CD14-positive monocyte (primary cell): ENCODE results near the gene PKD1L1. TPM values are rescaled to one million over a fixed set of nuclear protein-coding genes. Genes with fewer than 3 reads are reported as not detected.

Source experiments
- DNase-seq, 3 donors: peaks; one replicate each; pipeline ENCODE4 v3.0.0-alpha.2; 2011 to 2022
- H2AFZ ChIP-seq: 2 replicates; pipeline ENCODE4 v1.6.0; 2012; ENCODE audit warnings: mild to moderate bottlenecking, low read depth, low read length, inconsistent platforms; ENCODE audit not compliant: insufficient read depth, poor library complexity, severe bottlenecking
- H3K27ac ChIP-seq, 2 donors: 1 replicate in 1 of 2; 2 replicates in 1 of 2; pipeline ENCODE4 v1.5.1; 2012 to 2013; ENCODE audit warnings: low read length in 2 of 2, control low read depth in 1 of 2, inconsistent platforms in 1 of 2, low read depth in 1 of 2, mild to moderate bottlenecking in 1 of 2
- H3K27me3 ChIP-seq, 2 donors: one replicate each; pipeline versions ENCODE4 v1.6.0 to v1.6.1; 2011 to 2013; ENCODE audit warnings: low read length in 2 of 2; ENCODE audit not compliant: control insufficient read depth in 2 of 2, insufficient read depth in 2 of 2
- H3K36me3 ChIP-seq, 2 donors: replicated peaks in 1 of 2; 1 replicate in 1 of 2; 2 replicates in 1 of 2; pipeline versions ENCODE4 v1.5.1 to v1.6.1; 2012 to 2013; ENCODE audit warnings: low read length in 2 of 2, control low read depth in 1 of 2, inconsistent platforms in 1 of 2, mild to moderate bottlenecking in 1 of 2; ENCODE audit not compliant: insufficient read depth in 2 of 2, control insufficient read depth in 1 of 2
- H3K4me1 ChIP-seq, 2 donors: 1 replicate in 1 of 2; 2 replicates in 1 of 2; pipeline versions ENCODE4 v1.5.1 to v1.6.1; 2012 to 2013; ENCODE audit warnings: low read length in 2 of 2, control low read depth in 1 of 2, inconsistent platforms in 1 of 2, mild to moderate bottlenecking in 1 of 2, moderate library complexity in 1 of 2; ENCODE audit not compliant: insufficient read depth in 2 of 2, control insufficient read depth in 1 of 2
- H3K4me2 ChIP-seq: replicated peaks from 2 replicates; pipeline ENCODE3; 2012; ENCODE audit warnings: low read length, moderate library complexity, mild to moderate bottlenecking; ENCODE audit not compliant: poor library complexity, severe bottlenecking; ENCODE audit errors: extremely low read depth
- H3K4me3 ChIP-seq, 3 experiments: fragments of 200-600 bp in 1 of 3; sonication (generic) in 1 of 3; replicated peaks in 1 of 3; 1 replicate in 2 of 3; 2 replicates in 1 of 3; pipeline ENCODE4 v1.5.1; 2011 to 2013; ENCODE audit warnings: low read length in 3 of 3, mild to moderate bottlenecking in 3 of 3, control low read depth in 2 of 3, low read depth in 2 of 3, inconsistent platforms in 1 of 3, moderate library complexity in 1 of 3
- H3K79me2 ChIP-seq: 2 replicates; pipeline ENCODE4 v1.6.0; 2012; ENCODE audit warnings: mild to moderate bottlenecking, control low read depth, inconsistent platforms, low read length, moderate library complexity; ENCODE audit not compliant: insufficient read depth
- H3K9ac ChIP-seq: 2 replicates; pipeline ENCODE4 v1.6.0; 2017; ENCODE audit warnings: low read length, mild to moderate bottlenecking; ENCODE audit not compliant: insufficient read depth, poor library complexity, severe bottlenecking
- H3K9me3 ChIP-seq, 2 donors: replicated peaks in 1 of 2; 1 replicate in 1 of 2; 2 replicates in 1 of 2; pipeline versions ENCODE4 v1.5.1 to v1.6.1; 2012 to 2013; ENCODE audit warnings: low read length in 2 of 2, control low read depth in 1 of 2; ENCODE audit not compliant: control insufficient read depth in 1 of 2, insufficient read depth in 1 of 2
- H4K20me1 ChIP-seq: 2 replicates; pipeline ENCODE4 v1.6.0; 2012; ENCODE audit warnings: mild to moderate bottlenecking, low read length, control low read depth, moderate library complexity; ENCODE audit not compliant: insufficient read depth
- H3K27ac Mint-ChIP-seq, 7 donors: one replicate each; pipeline ENCODE4 v1.8.0; 2020; ENCODE audit warnings: mild to moderate bottlenecking in 7 of 7, mixed read lengths in 7 of 7, moderate library complexity in 6 of 7, inconsistent platforms in 2 of 7
- H3K27me3 Mint-ChIP-seq, 3 donors: one replicate each; pipeline ENCODE4 v1.8.0; 2021 to 2022; ENCODE audit warnings: low read depth in 3 of 3, mild to moderate bottlenecking in 3 of 3, mixed read lengths in 3 of 3, moderate library complexity in 3 of 3, inconsistent platforms in 1 of 3
- H3K36me3 Mint-ChIP-seq, 2 donors: one replicate each; pipeline ENCODE4 v1.8.0; 2020; ENCODE audit warnings: mixed read lengths in 2 of 2, inconsistent platforms in 1 of 2, mild to moderate bottlenecking in 1 of 2
- H3K4me1 Mint-ChIP-seq: one replicate; pipeline ENCODE4 v1.8.0; 2020; ENCODE audit warnings: mild to moderate bottlenecking, mixed read lengths
- H3K4me3 Mint-ChIP-seq, 2 donors: one replicate each; pipeline ENCODE4 v1.8.0; 2020; ENCODE audit warnings: mild to moderate bottlenecking in 2 of 2, mixed read lengths in 2 of 2, moderate library complexity in 1 of 2
- H3K9me3 Mint-ChIP-seq, 7 donors: one replicate each; pipeline ENCODE4 v1.8.0; 2020 to 2022; ENCODE audit warnings: mixed read lengths in 7 of 7, mild to moderate bottlenecking in 6 of 7, moderate library complexity in 6 of 7, inconsistent platforms in 2 of 7
- CTCF ChIP-seq: fragments of 200-600 bp; IDR thresholded peaks from one replicate; pipeline ENCODE4 v1.8.0; 2022; ENCODE audit warnings: antibody characterized with exemption, mild to moderate bottlenecking
- WGBS: methylation state at CpG from one replicate; pipeline ENCODE4 v1.1.5; 2013; ENCODE audit warnings: missing lambda C conversion rate; ENCODE audit not compliant: insufficient coverage; 5-methylcytosine and 5-hydroxymethylcytosine counted together
- intact Hi-C, 2 donors: fragments of 100-400 bp; cut with micrococcal nuclease; formaldehyde crosslinking; loops; one replicate each; pipeline versions ENCODE4 v1.15.0 to v1.15.1; 2023
- polyA plus RNA-seq, 3 donors: library from polyadenylated mRNA; depleted of rRNA in 1 of 3; unstranded in 2 of 3; stranded (reverse) in 1 of 3; fragments of 300-500 nt in 2 of 3; fragments of >200 nt in 1 of 3; fragmentation: Illumina TruSeq in 2 of 3; gene quantifications; 1 replicate in 2 of 3; 2 replicates in 1 of 3; pipeline ENCODE4 v1.2.3, GENCODE V29; 2012 to 2021

Gene PKD1L1
- polyA plus RNA-seq, 3 donors: 0.19 TPM; not detected in 2

- Mint-ChIP-seq H3K4me1 (peaks cover 18% of the 10 kb centered on the region), H3K36me3 (no peaks in the 10 kb centered on the region), H3K27ac (peak overlapping the region; percentile 81 to 95 (median 90)), H3K9me3 (no peaks in the 10 kb centered on the region), H3K4me3 (no peak overlapping the region), H3K27me3 (peaks cover 2 to 3% (median 2%) of the 10 kb centered on the region in 3 donors)
- intact Hi-C loops: loop anchor here in 1 of 2 donors (5.0 kb wide), 1 partner anchor 170 kb away; no protein-coding TSS in a partner anchor
- no peak for TF ChIP-seq CTCF
- no peaks in the 10 kb centered on the region for H4K20me1 ChIP-seq
- H3K4me2 ChIP-seq: peak overlapping the region; percentile 7
- H3K4me1 ChIP-seq: peaks cover 16 to 19% of the 10 kb centered on the region in 2 donors
- DNase-seq: peak in 2 of 3 donors; percentile 27 to 47
- H3K27ac ChIP-seq: peak overlapping the region in 1 of 2 donors; percentile 57
- no peak overlapping the region for H2AFZ ChIP-seq
- H3K4me3 ChIP-seq: no peak overlapping the region
- WGBS: 33% methylated on average over 2 of the region's 10 CpGs
- no peaks in the 10 kb centered on the region for H3K9me3 ChIP-seq
- H3K36me3 ChIP-seq: no peaks in the 10 kb centered on the region
- H3K9ac ChIP-seq: no peak overlapping the region
- no peaks in the 10 kb centered on the region for H3K27me3 ChIP-seq
- no peaks in the 10 kb centered on the region for H3K79me2 ChIP-seq
Observed at GRCh38 chr7:47942132-47942531, 6.1 kb downstream of the PKD1L1 start.

GRCh38 chr7:47941136-47941844 lies 7.0 kb downstream of the PKD1L1 start:
- WGBS: 55% methylated on average over 6 of the region's 9 CpGs
- peak overlapping the region; percentile 7 for H3K4me2 ChIP-seq
- peak overlapping the region; percentile 81 to 95 (median 90) for H3K27ac Mint-ChIP-seq

More at GRCh38 chr7:47941136-47941844, 7.0 kb downstream of the PKD1L1 start:
- Histone ChIP-seq H3K4me3 (no peak overlapping the region), H3K36me3 (no peaks in the 10 kb centered on the region), H3K79me2 (no peaks in the 10 kb centered on the region), H2AFZ (no peak overlapping the region), H3K9me3 (no peaks in the 10 kb centered on the region), H3K4me1 (peaks cover 16 to 19% of the 10 kb centered on the region in 2 donors), H3K9ac (peak overlapping the region; percentile 32), H3K27me3 (no peaks in the 10 kb centered on the region), H4K20me1 (no peaks in the 10 kb centered on the region), H3K27ac (peak overlapping the region in 1 of 2 donors; percentile 57)
- TF ChIP-seq CTCF: no peak
- DNase-seq: peak; percentile 66 to 87 (median 86)
- intact Hi-C loops: loop anchor here in 1 of 2 donors (5.0 kb wide), 1 partner anchor 171 kb away; no protein-coding TSS in a partner anchor
- Mint-ChIP-seq H3K9me3 (no peaks in the 10 kb centered on the region), H3K27me3 (peaks cover 2 to 3% (median 2%) of the 10 kb centered on the region in 3 donors), H3K36me3 (no peaks in the 10 kb centered on the region), H3K4me1 (peaks cover 18% of the 10 kb centered on the region), H3K4me3 (no peak overlapping the region)
